Stimulated activated CD4-positive, alpha-beta T cell treated with anti-CD3 and anti-CD28 coated beads, Interleukin-4, amount 100 ng/mL, for 48 hours (primary cell): ENCODE results near the gene BZW1.
A peak's percentile ranks its signal among the peaks of the same experiment; 100 is the strongest.

Experiments
- DNase-seq, 2 donors: peaks; one replicate each; pipeline ENCODE4 v3.0.0-alpha.2; 2020; ENCODE audit warnings: low read depth in 2 of 2

Gene BZW1

GRCh38 chr2:200811333-200812121 is at the start of gene BZW1:
Gene BZW1 (plus strand): TSS chr2:200811910. CDS start chr2:200813218, 1,308 bp downstream.
- DNase-seq: peak; percentile 94

DNA sequence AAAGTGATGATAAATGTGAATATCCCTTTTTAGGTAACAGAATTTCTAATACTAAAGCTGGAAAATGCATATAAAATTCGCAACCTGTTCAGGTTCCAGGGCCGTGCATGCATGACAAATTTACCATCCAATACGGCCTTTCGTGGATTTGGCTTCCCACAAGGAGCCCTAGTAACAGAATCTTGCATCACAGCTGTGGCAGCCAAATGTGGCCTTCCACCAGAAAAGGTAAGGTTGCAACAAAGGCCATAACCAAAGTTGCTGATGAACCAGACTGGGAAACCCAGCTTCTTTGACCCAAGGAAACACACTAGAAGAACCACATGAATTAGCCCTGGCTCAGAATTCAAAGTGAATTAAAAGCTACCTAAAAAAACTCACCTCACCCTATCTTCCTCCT is 49.6 kb upstream of the BZW1 start:
- no peak for DNase-seq

DNA sequence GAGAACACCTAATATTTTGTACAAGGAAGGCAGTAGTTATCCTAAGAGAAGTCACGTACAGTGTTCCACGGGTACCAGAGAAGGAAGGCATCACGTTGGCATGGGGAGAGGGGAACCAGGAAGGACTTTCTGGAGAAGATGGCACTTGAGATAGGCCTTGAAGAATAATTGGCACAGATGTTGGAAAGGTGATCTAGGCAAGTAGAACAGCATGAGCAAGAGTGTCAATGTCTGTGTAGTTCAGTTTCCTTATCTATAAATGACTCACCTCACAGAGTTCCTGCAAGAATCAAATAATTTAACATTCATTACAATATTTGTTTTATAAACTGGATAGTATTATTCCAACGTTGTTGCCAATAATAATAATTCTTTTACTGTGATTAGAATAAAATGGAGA is 48.3 kb upstream of the BZW1 start:
- no peak for DNase-seq

- DNase-seq: peak; percentile 33 to 52
Measured at GRCh38 chr2:200765139-200765951, 46.4 kb upstream of the BZW1 start.

- DNase-seq: no peak
Measured at GRCh38 chr2:200765995-200766660, 45.6 kb upstream of the BZW1 start.

DNA sequence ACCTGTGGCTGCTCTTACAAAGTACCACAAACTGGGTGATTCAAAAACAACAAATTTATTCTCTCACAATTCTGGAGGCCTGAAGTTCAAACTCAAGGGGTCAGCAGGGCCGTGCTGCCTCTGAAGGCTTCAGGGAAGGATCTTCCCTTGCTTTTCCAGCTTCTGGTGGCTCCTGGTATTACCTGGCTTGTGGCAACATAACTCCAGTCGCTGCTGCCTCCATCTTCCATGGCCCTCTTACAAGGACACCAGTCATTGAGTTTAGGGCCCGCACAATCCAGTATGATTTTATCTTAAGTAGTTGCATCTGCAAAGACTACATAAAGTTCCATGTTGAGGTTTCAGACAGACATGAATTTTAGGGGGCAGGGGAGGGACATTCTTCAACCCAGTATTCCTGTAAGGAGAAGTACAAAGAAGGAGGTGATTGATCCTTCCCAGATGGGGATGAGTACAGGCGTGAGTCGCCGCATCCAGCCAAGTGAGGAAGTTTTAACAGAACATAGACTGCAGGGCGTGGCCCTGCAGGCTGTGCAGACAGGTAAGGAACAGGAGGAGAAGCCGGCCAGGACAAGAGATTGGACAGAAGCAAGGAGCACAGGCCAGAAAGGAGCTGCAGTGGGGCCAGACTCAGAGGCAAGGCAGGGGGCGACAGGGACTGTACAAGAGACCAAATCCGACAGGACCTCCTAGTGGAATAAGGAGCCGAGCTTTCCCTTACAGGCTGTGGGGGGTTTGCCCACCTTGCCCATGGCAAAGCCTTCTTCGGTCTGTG is 44.4 kb upstream of the BZW1 start:
- no peak for DNase-seq

DNA sequence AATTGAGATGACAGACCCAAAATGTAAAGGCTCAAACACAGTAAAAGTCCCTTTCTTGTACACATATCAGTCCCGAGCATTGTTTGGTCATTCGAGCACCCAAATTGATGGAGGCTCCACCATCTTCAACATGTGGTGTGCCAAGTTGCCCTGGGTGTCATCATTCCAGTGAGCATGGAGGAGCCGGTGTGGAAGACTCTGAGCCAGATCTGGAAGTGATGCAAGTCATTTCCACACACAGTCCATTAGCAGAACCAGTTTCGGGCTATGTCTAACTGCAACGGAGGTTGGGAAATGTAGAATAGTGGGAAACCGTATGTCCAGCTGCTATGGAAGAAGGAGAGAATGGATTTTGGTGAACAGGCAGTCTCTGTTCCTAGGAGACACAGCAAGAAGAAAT is 40.9 kb upstream of the BZW1 start:
- no peak for DNase-seq

- DNase-seq: no peak
Measured at GRCh38 chr2:200772620-200773019, 39.1 kb upstream of the BZW1 start.

GRCh38 chr2:200773083-200773482 is 38.6 kb upstream of the BZW1 start:
- DNase-seq: no peak

GRCh38 chr2:200774920-200775319 is 36.8 kb upstream of the BZW1 start:
- DNase-seq: no peak

GRCh38 chr2:200777275-200777674 is 34.4 kb upstream of the BZW1 start:
- no peak for DNase-seq

- DNase-seq: no peak
Measured at GRCh38 chr2:200778038-200778437, 33.7 kb upstream of the BZW1 start.

DNA sequence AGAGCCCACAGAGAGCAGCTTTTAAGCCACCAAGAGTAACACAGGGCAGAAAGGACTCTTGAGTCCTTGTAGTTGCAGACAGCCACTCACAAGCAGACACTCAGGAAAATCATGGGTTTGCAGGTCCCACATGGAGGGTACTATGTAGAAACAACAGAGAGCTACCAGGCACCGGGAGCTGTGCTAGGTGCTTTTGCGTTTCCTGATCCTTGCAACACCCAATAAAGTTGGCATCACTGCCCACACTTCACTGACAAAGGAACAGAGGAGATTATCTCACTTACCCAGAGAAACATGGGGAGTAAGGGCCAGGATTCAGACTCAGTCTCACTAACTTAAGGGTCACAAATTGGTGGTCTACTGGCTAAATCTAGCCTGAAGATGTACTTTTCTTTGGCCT is 32.5 kb upstream of the BZW1 start:
- DNase-seq: no peak

DNA sequence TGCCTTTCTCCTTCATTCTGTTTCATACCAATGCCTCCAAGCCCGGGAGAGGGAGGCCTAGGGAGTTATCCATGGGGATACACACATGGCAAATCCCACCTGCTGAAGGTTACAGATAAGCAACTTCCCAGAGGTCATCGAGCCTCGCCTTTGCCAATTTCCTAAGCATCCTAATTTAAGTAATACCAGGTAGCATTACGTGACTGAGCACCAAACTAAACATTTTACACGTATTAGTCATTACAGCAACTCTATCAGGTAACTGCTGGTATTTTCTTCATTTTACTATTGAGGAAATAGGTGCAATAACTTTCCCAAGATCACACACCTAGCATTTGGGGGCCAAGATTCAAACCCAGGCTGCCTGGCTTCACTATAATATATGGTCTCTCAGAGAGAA is 30.1 kb upstream of the BZW1 start:
- DNase-seq: no peak

- DNase-seq: no peak
Measured at GRCh38 chr2:200782251-200782650, 29.5 kb upstream of the BZW1 start.

GRCh38 chr2:200784215-200784614 is 27.5 kb upstream of the BZW1 start:
- no peak for DNase-seq

DNA sequence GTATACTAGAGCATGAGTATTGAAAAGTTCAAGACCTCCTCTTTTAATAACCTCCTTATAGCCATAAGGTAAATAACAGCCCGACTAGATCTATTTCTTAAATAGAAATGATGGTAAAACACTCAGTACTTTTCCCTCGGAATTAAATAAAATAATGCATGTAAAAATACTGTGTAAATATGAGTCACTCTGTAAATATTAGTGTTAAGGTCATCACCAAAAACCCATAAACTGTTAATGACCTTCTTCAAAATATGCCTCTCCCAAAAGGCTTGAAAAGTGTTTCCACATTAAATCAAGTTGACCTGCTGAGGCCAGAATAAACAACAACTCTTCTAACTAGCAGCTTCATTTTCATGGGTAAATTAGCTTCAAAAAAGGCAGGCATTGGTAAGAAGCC is 25.3 kb upstream of the BZW1 start:
- DNase-seq: no peak

GRCh38 chr2:200786826-200787225 is 24.9 kb upstream of the BZW1 start:
- no peak for DNase-seq

DNA sequence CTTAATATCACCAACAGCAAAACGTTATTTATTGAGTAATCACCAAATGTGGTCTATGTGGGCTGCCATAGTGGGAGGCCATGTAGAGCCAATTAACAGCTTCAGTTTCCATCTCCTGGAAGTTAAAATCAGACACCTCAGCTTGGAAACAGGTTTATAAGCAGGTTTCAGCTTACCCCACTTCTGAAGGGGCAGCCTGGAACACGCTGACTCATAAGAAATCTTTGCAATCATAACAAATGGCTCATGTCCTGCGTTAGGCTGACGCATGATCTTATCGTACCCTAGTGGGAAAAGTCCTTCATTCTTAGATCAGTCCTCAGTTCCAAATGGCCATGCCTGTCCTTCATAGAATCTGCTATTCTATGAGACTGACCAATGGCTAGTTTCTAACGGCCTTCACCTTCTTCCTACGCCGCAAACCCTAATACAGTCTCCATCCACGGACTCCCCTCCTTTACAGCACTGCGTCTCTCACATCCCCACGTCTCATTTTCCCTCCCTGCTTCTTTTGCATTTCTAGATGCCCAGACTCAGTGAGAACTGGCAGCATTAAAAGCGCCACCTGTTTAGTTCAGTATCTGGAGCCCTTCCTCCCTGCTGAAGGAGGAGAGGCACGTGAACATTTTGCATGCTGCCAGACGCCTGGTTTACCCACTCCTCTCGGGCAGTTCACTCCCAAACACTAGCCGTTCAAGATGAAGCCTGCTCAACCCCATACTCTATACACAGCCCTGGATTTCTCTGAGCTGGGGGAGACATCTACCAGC is 24.2 kb upstream of the BZW1 start:
- DNase-seq: peak in 1 of 2 donors; percentile 16

- no peak for DNase-seq
Measured at GRCh38 chr2:200788121-200788718, 23.5 kb upstream of the BZW1 start.

- DNase-seq: no peak
Measured at GRCh38 chr2:200790185-200790584, 21.5 kb upstream of the BZW1 start.
